ENCODE data around the gene MOK. TPM values are rescaled to one million over a fixed set of nuclear protein-coding genes. Genes with fewer than 3 reads are reported as not detected.

The MOK gene
- total RNA-seq, 1 experiment from 2014 or later, result 2.8 TPM

DNA sequence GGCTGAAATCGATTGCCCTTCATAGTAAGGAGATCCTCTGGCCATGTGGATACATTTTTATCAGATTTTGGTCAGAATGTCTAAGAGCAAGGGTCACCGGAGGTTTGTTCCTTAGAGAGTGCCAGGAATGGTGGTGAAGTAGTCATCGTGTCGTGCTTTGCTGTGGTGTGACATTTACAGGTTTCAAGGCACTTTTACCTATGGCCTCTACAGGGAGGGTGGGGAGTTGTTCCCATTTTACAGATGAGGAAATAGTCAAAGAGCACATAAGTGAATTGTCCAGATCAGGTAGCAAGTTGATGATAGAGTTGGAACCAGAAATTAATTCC is 108.1 kb downstream of the MOK start:
- Histone ChIP-seq H2BK120ac (ENCODE audit: low read depth, low read length, poor library complexity, severe bottlenecking) (no peak overlapping the region), H2BK12ac (ENCODE audit: insufficient read length, low read depth, low read length) (no peak overlapping the region), H3K18ac (ENCODE audit: insufficient read length, low read depth, low read length) (no peak overlapping the region), H3K9me3 (ENCODE audit: control insufficient read depth, low read depth, low read length) (no peaks in the 10 kb centered on the region), H2BK15ac (ENCODE audit: low read depth, low read length) (no peak overlapping the region), H4K91ac (ENCODE audit: insufficient read length, low read depth, low read length) (no peak overlapping the region), H4K8ac (replicated peaks; ENCODE audit: insufficient read length, low read depth, low read length) (no peak overlapping the region), H2AK5ac (ENCODE audit: insufficient read length, low read length) (no peak overlapping the region), H3K23ac (ENCODE audit: insufficient read length, low read depth, low read length) (no peak overlapping the region), H3T11ph (ENCODE audit: low read length) (no peak overlapping the region), H3K4me1 (ENCODE audit: insufficient read depth, low read length) (peaks cover 2% of the 10 kb centered on the region; the same call in 1 of the 2 replicates), H2BK20ac (ENCODE audit: low read depth, low read length, poor library complexity, severe bottlenecking) (no peak overlapping the region), H3K23me2 (ENCODE audit: insufficient read length, low read depth, low read length, poor library complexity, severe bottlenecking) (no peaks in the 10 kb centered on the region), H3K14ac (ENCODE audit: insufficient read depth, low read length) (no peak overlapping the region), H2BK5ac (ENCODE audit: insufficient read length, low read length) (no peak overlapping the region), H3K56ac (ENCODE audit: insufficient read length, low read depth, low read length) (no peak overlapping the region), H3K4me2 (ENCODE audit: insufficient read depth, insufficient read length, low read length) (no peak overlapping the region), H2AFZ (ENCODE audit: low read length) (no peak overlapping the region), H3K27me3 (ENCODE audit: insufficient read depth, low read length) (no peaks in the 10 kb centered on the region), H3K27ac (ENCODE audit: insufficient read length, low read depth, low read length) (no peak overlapping the region), H3K9ac (ENCODE audit: extremely low read depth, insufficient read length, low read length) (no peak overlapping the region), H4K5ac (ENCODE audit: insufficient read length, low read depth, low read length) (no peak overlapping the region), H3K79me2 (ENCODE audit: insufficient read depth, low read length) (no peaks in the 10 kb centered on the region), H3K4ac (ENCODE audit: low read depth, low read length) (no peak overlapping the region), H3K79me1 (ENCODE audit: insufficient read depth, low read depth, low read length, poor library complexity, severe bottlenecking) (peaks cover 4% of the 10 kb centered on the region), H4K20me1 (ENCODE audit: control insufficient read depth, insufficient read depth, insufficient read length) (no peaks in the 10 kb centered on the region)
- Mint-ChIP-seq H3K4me1 (peaks cover 25 to 26% of the 10 kb centered on the region in 2 experiments), H3K36me3 (ENCODE audit: insufficient read depth in 1 of 3, low read depth in 3 of 3) (peaks cover 9 to 40% (median 29%) of the 10 kb centered on the region in 3 experiments; a peak in 6 of 7 replicates), H3K9me3 (no peaks in the 10 kb centered on the region), H3K27me3 (ENCODE audit: low read depth) (no peaks in the 10 kb centered on the region), H3K4me3 (no peak overlapping the region), H3K27ac (no peak overlapping the region; a peak in 1 of 7 replicates)
- WGBS (ENCODE audit: extremely low coverage, insufficient read length, low lambda C conversion rate), result no CpG with 5 or more reads among the region's 4 CpGs
- TF ChIP-seq, protein P1, sequence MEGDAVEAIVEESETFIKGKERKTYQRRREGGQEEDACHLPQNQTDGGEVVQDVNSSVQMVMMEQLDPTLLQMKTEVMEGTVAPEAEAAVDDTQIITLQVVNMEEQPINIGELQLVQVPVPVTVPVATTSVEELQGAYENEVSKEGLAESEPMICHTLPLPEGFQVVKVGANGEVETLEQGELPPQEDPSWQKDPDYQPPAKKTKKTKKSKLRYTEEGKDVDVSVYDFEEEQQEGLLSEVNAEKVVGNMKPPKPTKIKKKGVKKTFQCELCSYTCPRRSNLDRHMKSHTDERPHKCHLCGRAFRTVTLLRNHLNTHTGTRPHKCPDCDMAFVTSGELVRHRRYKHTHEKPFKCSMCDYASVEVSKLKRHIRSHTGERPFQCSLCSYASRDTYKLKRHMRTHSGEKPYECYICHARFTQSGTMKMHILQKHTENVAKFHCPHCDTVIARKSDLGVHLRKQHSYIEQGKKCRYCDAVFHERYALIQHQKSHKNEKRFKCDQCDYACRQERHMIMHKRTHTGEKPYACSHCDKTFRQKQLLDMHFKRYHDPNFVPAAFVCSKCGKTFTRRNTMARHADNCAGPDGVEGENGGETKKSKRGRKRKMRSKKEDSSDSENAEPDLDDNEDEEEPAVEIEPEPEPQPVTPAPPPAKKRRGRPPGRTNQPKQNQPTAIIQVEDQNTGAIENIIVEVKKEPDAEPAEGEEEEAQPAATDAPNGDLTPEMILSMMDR (conservative IDR thresholded peaks at IDR 0.05), result no peak
- no peak for DNase-seq

Data from H9 (cell line).